Breast epithelium (tissue), 3 donors: ENCODE data around the gene CDR2L.

Source experiments
- CTCF ChIP-seq, 3 donors: fragments of 450-650 bp; IDR thresholded peaks; one replicate each; pipeline ENCODE4 v1.5.1; 2016 to 2017; ENCODE audit warnings: antibody characterized with exemption in 3 of 3, mild to moderate bottlenecking in 3 of 3, moderate library complexity in 3 of 3
- POLR2A ChIP-seq: fragments of 450-650 bp; IDR thresholded peaks from one replicate; pipeline ENCODE4 v1.6.1; 2016; ENCODE audit warnings: antibody characterized with exemption, mild to moderate bottlenecking, moderate library complexity

DNA sequence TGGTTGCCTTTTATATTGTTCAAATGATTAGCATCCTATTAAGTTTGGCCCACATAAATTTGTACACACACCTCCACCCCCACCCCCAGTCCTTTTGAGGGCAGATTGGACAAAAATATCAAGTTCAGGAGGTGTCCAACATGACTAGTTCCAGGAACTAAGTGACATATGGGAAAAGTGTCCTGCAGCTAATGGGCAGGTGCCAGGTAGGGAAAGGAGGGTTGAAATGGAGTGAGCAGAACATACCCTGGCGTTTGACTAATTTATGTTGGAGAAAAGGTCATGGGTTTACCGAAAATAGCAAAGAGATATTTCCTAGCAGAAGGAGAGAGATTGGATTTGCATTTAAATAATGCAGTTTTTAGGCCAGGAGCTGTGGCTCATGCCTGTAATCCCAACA, 64.5 kb downstream of the CDR2L start:
- TF ChIP-seq POLR2A (no peak), CTCF (IDR thresholded peaks at IDR 0.05) (no peak)
